HG03457 (cell line): ENCODE data around the gene FBXW7.

Experiments used
- ATAC-seq: cut with Tn5 transposase; IDR thresholded peaks from one replicate; pipeline ENCODE4 v1.9.1; 2021; ENCODE audit warnings: moderate number of reproducible peaks; ENCODE audit not compliant: unreplicated experiment

FBXW7 gene

DNA sequence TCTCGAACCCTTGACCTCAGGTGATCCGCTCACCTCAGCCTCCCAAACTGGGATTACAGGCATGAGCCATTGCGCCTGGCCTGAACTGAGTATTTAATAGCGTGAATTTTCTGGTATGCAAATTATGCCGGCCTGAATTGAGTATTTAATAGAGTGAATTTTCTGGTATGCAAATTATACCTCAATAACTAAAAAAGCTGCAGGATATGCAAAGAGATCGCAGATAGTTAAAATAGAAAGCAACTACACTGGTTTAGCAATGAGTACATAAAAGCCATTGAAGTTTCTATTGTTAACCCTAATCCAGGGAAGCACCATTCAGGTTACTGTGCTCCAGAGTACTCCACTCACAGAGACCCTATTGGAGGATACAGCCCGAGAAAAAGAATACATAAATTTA is 22.8 kb downstream of the FBXW7 start:
- ATAC-seq, result no peak

DNA sequence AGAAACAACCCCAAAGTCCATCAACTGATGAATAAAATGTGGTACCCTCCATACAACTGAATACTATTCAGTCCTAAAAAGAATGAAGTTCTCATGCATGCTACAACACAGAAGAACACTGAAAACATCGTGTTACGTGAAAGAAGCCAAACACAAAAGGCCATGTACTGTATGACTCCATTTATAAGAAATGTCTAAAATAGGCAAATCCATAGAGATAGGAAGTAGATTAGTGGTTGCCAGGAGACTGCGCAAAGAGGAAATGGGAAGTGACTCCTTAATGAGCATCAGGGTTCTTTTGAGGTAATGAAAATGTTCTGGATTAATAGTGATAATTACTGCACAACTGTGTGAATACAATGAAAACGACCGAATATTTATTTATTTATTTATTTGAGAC is 23.4 kb downstream of the FBXW7 start:
- no peak for ATAC-seq

DNA sequence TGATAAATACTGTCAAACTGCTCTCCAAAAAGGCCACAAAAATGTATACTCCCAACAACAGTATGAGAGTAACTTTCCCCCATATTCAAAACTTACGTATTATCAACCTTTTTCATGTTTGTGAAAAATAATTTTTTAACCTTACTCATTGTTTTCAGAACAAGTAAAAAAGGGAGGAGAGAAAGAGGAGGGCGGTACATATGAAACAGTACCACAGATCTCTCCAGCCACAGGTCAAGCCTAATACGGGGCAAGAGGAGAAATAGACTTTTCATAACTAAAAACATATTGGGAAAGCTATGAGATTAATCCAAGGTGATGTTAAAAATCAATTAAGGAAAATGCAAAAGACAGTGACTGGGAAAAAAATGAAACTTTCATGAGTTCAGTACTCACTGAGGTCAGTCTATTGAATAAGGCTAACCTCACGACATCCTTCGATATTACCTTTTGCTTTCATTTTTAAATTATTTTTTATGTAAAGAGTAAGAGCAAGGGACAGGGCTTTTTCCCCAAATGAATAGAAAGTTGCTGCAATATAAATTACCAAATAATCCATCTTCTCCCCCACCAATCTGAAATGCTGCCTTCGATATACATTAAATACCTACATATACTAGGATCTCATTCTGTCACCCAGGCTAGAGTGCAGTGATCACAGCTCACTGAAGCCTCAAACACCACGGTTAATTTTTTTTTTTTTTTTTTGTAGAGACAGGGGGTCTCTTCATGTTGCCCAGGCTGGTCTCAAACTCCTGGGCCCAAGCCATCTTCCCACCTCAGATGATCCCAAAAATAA is 25.3 kb downstream of the FBXW7 start:
- no peak for ATAC-seq

DNA sequence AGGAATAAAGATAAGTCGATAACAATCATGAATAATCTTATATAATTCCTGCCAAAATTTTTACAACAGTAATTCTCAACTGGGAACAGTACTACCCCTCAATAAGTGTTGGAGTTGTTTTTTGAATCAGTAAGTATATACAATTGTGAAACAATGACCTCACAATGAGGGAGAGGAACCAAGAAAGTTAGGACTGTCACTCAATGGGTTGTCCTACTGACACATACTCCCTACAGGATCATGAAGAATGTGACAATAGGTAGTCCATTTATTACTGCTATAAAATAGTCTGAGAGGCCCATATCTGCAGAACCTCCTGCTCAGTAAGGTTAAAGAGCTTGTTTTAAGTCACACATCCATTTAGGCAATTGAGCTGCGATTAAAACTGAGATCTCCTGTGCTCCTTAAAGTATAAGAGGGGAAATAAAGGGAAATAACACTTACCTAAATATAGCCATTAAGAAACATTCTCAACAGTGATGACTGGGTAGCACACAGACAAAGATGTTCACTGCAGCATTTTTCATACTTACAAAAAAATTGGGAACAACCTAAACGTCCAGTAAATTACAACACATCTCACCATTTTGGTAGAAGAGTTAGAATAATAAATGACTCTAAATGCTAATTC is 26.2 kb downstream of the FBXW7 start:
- ATAC-seq, result no peak

DNA sequence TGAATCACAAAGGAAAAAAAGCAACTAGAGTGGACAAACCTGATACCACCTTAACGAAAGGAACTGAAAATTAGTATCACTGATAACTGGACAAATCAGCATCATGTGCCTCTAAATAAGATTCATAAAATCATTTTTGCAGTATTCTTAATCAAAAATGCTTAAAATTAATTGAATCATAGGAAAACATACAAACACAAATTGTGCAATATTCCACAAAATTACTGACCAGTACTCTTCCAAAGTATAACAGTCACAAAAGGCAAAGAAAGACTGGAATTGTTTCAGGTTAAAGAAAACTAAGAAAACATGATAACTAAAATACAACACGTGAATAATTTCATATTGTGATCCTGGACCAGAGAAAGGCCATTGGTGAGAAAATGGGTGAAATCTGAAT is 27.1 kb downstream of the FBXW7 start:
- ATAC-seq, result no peak

DNA sequence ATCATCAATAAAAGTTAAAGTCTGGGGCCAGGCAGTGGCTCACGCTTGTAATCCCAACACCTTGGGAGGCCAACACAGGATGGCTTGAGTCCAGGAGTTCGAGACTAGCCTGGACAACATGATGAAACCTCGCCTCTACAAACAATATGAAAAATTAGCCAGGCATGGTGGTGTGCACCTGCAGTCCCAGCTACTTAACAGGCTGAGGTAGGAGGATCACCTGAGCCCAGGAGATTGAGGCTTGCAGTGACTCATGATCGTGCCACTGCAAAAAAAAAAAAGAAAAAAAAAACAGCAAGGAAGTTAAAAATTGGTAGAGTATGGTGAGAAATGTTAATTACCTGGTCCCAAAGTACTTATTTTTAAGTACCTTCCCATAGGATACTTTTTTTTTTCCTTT is 27.5 kb downstream of the FBXW7 start:
- ATAC-seq, result no peak

DNA sequence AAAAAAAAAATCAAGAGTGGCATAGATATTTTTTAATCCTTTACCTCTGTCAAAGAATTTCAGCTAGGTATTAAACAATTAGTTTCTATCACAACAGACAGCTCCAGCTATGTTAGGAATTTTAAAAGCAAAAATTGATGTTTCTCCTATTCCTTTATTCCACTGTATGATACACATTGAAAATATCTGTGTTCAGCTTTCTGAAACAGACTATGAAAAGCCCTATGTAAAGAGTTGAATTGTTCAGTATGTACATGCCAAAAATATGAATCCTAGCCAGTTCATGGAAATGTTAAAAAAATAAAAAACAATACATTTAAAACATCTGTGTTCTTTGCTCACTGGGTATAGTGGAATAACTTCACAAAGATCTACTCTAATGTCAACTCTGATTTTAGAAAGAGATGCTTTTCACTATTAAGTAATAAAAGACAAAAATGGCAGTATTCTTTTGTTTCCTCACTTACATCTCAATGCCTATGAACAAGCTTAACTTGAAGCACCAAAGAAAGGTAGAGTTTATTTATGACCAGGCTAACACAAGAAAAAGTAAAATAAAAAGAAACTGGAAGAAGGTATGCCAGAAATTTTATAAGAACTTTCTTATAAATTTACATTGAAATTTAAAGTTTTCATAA is 32.1 kb downstream of the FBXW7 start:
- no peak for ATAC-seq

DNA sequence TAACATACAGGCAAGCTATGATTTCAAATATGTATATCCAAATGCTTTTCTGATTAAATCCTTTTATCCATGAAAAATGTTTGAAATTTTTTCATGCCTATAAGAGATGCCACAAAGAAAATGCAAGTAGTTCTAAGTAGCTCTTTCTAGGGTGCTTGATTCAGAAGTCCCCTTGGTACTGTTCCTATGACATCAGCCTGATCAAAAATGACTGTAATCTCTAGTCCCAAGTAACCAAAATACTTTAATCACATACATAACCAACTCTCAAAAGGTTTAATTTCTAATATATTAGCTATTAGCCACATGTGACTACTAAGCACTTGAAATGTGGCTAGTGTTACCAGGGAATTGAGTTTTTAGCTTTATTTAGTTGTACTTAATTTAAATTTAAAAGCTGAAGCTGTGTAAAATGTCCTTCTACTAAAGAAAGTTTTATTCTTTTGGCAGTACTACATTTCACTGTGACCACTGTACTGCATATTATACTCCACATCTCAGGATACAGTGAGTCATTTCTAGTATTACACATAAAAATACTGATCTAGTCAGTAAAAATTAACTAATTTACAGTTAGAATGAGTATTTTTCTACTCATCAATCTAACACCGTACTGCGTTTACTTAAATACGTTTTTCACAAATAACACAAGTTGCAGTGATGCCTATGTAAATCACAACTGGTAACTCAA is 33.9 kb downstream of the FBXW7 start:
- ATAC-seq, result no peak

DNA sequence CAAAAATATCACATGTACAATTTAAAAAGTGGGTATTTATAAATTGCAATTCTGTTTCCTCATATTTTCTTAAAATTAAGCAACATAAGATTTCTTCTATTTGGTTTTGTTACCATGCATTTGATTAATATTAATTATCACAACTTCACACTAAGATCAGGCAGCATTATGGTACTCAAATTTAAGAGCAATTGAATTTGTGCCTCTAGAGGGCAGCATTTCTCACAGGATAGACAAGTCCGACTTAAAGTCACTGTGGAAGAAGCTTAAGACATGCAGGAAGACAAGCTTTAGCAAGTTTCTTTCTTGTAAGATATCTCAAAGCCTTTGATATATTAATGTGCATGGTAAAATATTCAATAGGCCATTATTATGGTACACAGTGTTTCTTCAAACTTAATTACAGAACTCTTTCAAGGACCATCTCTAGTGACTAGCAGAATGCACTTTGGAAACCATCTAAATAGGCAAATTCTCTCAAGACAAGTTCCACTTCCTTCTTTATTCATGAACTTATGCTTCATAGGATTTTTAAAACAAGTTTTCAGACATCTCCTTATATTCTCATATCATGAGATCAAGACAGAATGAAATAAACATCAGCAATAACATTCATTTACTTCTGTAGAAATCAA is 35.0 kb downstream of the FBXW7 start:
- ATAC-seq, result peak; percentile 38

DNA sequence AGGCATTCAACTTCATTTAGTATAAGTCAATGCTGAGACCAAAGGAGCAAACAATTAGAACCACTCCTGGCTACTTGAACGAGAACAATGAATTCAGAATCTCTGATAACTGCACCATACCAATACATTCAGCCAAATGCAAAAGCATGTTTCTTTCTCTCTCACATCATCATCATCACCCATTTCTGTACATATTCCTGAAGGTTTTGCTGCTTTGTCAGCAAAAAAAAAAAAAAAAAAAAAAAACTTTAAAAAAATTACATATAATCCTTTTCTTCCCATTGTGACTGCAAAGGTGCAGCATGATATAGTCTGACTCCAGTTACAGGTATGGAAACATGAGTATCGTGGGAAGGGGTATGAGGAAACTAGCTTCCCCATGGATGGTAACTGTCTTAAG is 35.6 kb downstream of the FBXW7 start:
- no peak for ATAC-seq

DNA sequence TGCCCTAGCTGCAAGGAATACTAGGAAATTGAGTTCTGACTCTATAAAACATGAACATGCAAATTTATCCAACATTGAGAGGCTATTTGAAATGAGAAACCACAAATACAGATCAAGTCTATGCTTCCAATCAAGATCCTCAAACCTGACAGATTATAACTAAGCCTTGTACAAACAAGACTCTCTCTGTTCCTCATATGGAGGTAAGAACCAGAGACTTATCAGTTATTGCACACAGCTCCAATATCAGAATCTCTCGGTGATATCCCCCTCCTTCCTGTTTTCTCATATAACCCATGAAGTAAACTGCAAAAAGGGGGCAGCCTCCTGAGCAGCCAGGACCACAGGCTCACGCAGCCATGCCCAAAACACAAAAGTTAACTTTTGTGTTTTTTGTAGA is 36.5 kb downstream of the FBXW7 start:
- no peak for ATAC-seq

DNA sequence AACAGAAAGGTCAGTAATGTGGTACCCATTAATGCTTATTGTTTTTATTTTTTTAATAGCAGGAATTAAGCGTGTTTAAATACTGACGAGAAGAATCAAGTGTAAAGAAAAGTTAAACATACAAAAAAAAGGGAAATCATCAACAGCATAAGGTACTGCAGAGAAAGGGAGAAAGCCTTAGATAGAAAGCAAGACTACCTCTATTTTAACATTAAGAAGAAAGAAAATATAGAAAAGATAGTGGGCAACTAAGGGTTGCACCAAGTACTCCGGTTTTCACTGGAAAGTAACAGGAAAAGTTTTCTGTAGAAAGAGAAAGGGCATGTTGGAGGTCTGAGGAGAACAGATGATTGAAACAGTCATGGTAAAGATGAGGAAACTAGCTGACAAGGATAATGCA is 41.9 kb downstream of the FBXW7 start:
- ATAC-seq, result no peak

DNA sequence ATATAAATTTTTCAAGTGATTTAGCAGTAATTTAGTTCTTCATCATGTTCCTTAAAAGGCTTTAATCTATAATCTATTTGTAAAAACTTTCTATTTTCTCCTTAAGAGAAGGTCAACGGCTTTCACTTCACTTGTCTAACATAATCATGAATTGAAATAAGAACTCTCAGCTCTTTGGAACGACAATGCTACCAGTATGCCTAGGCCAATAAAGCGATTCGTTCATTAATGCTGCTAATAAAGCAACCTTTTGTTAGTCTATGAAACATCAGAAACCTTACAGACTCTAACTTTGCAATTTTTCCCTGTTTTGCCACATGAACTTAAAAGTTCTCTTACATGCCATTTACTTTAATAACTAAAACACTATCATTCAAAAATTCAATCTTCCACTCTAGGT is 47.6 kb downstream of the FBXW7 start:
- ATAC-seq, result no peak

DNA sequence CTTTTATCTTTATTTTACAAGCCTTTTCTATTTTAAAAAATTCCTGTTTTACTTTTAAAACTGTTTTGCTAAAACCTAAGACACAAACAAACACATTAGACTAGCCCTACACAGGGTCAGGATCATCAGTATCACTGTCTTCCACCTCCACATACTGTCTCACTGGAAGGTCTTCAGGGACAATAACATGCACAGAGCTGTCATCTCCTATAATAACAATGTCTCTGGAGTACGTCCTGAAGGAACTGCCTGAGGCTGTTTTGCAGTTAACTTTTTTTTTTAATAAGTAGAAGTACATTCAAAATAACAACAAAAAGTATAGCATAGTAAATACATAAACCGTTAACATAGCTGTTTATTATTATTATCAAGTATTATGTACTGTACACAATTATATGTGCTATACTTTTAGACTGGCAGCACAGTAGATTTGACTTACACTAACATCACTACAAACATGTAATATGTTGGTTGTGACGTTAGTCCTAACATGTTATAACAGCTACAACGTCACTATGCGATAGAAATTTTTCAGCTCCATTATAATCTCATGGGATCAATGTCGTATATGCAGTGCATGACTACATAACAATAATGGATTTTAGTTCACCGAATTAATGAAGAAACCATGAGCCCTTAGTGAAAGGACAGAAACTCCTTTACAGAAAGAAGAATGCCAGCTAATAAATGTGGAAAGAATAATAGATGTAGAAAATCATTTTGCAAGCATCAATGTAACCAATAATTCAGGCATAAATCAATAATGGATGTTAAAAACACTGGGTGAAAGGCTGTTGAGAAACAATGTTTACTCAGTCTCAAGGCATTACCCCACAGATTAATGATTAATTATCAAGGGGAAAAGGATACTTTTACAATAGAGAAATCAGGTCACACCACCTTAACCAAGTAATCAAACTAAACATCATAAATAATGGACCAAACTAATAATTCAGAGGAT is 49.2 kb downstream of the FBXW7 start:
- no peak for ATAC-seq

DNA sequence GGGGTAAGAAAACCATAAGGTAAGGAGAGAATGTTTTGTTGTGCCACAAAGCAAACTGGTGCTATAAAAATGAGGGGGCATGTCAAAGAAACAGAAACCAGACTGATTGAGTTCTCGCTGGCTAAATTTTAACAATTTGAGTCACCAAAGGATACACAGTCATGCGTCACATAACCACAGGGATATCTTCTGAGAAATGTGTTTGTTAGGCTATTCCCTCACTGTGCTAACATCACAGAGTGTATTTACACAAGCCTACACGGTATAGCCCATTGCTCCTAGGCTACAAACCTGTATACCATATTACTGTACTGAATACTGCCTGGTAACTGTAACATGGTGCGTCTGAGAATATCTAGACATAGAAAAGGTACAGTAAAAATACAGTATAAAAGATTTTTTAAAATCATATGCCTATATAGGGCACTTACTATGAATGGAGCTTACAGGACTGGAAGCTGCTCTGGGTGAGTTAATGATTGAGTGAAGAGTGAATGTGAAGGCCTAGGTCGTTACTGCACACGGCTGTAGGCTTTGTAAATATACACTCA is 50.1 kb downstream of the FBXW7 start:
- ATAC-seq, result peak; percentile 94

DNA sequence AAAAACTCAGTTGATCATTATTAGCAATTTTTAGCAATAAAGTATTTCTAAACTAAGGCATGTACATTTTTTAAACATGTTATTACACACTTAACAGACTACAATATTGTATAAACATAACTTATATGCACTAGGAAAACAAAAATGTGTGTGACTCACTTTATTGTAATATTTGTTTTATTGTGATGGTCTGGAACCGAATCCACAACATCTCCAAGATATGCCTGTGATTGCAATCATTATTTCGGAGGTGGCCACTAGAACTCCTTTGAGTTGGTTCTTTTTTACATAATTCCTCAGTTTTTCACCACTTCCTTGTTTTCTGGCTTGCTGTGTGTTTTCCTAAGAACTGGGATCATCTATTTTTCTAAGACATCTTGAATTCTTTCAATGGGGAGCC is 53.7 kb downstream of the FBXW7 start:
- ATAC-seq, result no peak

DNA sequence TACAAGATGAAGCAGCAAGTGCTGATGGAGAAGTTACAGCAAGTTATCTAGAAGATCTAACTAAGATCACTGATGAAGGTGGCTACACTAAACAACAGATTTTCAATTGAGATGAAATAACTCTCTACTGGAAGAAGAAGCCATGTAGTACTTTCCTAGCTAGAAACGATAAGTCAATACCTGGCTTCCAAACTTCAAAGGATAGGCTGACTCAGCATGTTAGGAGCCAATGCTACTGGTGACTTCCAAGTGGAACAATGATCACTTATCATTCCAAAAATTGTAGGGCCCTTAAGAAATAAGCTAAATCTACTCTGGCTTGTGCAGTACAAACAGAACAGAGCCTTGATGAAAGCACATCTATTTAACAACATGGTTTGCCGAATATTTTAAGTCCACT is 55.0 kb downstream of the FBXW7 start:
- ATAC-seq, result no peak

DNA sequence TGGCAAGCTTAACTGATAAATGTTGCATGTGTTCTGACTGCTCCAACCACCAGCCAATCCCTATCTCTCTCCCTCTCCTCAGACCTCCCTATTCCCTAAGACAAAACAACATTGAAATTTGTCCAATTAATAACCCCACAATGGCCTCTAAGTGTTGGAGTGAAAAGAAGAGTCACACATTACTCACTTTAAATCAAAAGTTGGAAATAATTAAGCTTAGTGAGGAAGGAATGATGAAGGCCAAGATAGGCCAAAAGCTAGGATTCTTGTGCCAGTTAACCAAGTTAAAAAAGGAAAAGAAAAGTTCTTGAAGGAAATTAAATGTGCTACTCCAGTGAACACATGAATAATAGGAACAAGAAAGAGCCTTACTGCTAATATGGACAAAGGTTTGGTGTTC is 55.6 kb downstream of the FBXW7 start:
- no peak for ATAC-seq

DNA sequence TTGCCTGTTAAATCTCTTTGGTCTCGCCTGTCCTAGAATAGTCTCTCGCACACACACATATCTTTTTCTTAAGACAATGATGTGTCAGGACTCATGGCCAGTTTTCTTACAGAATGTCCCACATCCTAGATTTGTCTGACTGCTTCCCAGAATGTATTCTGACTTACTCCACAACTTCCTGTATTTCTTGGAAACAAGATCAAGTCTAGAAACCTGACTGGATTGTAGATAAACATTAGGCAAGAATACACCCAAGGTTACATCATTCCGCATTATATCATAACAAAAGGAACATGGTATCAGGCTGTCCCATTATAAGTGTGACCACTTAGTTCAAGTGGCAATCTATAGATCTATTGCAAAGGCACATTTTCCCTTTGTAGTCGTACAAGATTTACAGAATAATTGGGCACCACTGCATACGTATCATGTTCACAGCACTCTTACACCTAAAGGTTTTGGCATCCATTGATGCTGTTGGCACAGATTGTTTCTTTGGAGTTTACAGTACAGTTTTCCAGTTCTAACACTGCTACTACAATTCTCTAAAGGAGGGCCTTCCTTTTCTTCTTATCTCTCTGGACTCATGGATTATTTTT is 56.4 kb downstream of the FBXW7 start:
- no peak for ATAC-seq
